ENCODE measurements around the gene SLC38A8.

GRCh38 chr16:84050316-84050715 is 7.7 kb upstream of the SLC38A8 start:
- TF ChIP-seq POLR2A (IDR thresholded peaks at IDR 0.05) = no peak
- TF ChIP-seq, protein P1, sequence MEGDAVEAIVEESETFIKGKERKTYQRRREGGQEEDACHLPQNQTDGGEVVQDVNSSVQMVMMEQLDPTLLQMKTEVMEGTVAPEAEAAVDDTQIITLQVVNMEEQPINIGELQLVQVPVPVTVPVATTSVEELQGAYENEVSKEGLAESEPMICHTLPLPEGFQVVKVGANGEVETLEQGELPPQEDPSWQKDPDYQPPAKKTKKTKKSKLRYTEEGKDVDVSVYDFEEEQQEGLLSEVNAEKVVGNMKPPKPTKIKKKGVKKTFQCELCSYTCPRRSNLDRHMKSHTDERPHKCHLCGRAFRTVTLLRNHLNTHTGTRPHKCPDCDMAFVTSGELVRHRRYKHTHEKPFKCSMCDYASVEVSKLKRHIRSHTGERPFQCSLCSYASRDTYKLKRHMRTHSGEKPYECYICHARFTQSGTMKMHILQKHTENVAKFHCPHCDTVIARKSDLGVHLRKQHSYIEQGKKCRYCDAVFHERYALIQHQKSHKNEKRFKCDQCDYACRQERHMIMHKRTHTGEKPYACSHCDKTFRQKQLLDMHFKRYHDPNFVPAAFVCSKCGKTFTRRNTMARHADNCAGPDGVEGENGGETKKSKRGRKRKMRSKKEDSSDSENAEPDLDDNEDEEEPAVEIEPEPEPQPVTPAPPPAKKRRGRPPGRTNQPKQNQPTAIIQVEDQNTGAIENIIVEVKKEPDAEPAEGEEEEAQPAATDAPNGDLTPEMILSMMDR (IDR thresholded peaks at IDR 0.05) = no peak

All from suprapubic skin (tissue), 3 donors.